A673 (cell line): Measurements from ENCODE around the gene GRAMD1B. TPM values are rescaled to one million over a fixed set of nuclear protein-coding genes. Genes with fewer than 3 reads are reported as not detected.
A peak's percentile ranks its signal among the peaks of the same experiment; 100 is the strongest.

Experiments used
- BruUV-seq: library from RNA; stranded (reverse); fragments of 400-500 nt; replicated peaks from 2 replicates; lab custom pipeline; 2021; lab: Mats Ljungman, UMichigan
- CTCF ChIA-PET: fragments of 300-600 bp; sonication (Branson Sonifier 250); formaldehyde crosslinking; loops from one replicate; lab custom pipeline; 2022; ENCODE audit warnings: antibody characterized with exemption; lab: Charles Lee
- POLR2A ChIA-PET: fragments of 300-600 bp; sonication (Branson Sonifier 250); formaldehyde crosslinking; loops from one replicate; lab custom pipeline; 2022; ENCODE audit warnings: antibody characterized with exemption; ENCODE audit not compliant: low non-redundant PET; lab: Charles Lee
- DNase-seq: peaks from one replicate; pipeline ENCODE4 v3.0.0-alpha.2; 2015; ENCODE audit warnings: low spot score
- H3K27ac ChIP-seq: fragments of 200-600 bp; sonication (generic); 2 replicates; pipeline ENCODE4 v1.5.1; 2016; ENCODE audit warnings: mixed run types, low read depth, mild to moderate bottlenecking, mixed read lengths, antibody characterized with exemption, low read length; ENCODE audit not compliant: poor library complexity, severe bottlenecking
- H3K27me3 ChIP-seq: fragments of 200-600 bp; sonication (generic); replicated peaks from 2 replicates; pipeline ENCODE4 v1.6.1; 2017; ENCODE audit warnings: mixed run types, low read depth, mild to moderate bottlenecking, mixed read lengths, antibody characterized with exemption, low read length; ENCODE audit not compliant: insufficient read depth, poor library complexity
- H3K36me3 ChIP-seq: fragments of 200-600 bp; sonication (generic); 2 replicates; pipeline ENCODE4 v1.6.1; 2016; ENCODE audit warnings: mixed run types, mild to moderate bottlenecking, mixed read lengths, antibody characterized with exemption, low read length; ENCODE audit not compliant: insufficient read depth, poor library complexity, severe bottlenecking
- H3K4me1 ChIP-seq: fragments of 200-600 bp; sonication (generic); 2 replicates; pipeline ENCODE4 v1.6.1; 2017; ENCODE audit warnings: mixed run types, mild to moderate bottlenecking, mixed read lengths, antibody characterized with exemption, low read length; ENCODE audit not compliant: insufficient read depth, poor library complexity, severe bottlenecking
- H3K4me3 ChIP-seq: fragments of 200-600 bp; sonication (generic); 2 replicates; pipeline ENCODE4 v1.5.1; 2016; ENCODE audit warnings: low read depth, mixed run types, mild to moderate bottlenecking, mixed read lengths, low read length; ENCODE audit not compliant: poor library complexity, severe bottlenecking
- H3K9me3 ChIP-seq: fragments of 200-600 bp; sonication (generic); 2 replicates; pipeline ENCODE4 v1.6.1; 2016; ENCODE audit warnings: mixed run types, low read depth, mild to moderate bottlenecking, mixed read lengths, antibody characterized with exemption, low read length; ENCODE audit not compliant: poor library complexity, severe bottlenecking
- EZH2 ChIP-seq: fragments of 200-600 bp; sonication (generic); IDR thresholded peaks from 2 replicates; pipeline ENCODE4 v1.6.1; 2017; ENCODE audit warnings: borderline replicate concordance, low read depth, mild to moderate bottlenecking, mixed read lengths, antibody characterized with exemption, low read length; ENCODE audit not compliant: poor library complexity, severe bottlenecking
- intact Hi-C: fragments of 100-400 bp; cut with micrococcal nuclease; formaldehyde crosslinking; loops from one replicate; pipeline ENCODE4 v1.10.0; 2022; ENCODE audit not compliant: unreplicated experiment
- total RNA-seq: library from RNA; stranded (reverse); gene quantifications from 2 replicates; pipeline ENCODE4 v1.2.3, GENCODE V29; 2021
- TF ChIP-seq, protein P1 (sequence below): fragments of 300-800, 200-600 bp; sonication (generic); conservative IDR thresholded peaks from 2 replicates; pipeline ENCODE4 v1.5.1; 2017; ENCODE audit warnings: low read depth, mild to moderate bottlenecking, antibody characterized with exemption, low read length, moderate library complexity, mixed read lengths

Gene GRAMD1B
- total RNA-seq, 1 experiment from 2014 or later, result 13.0 TPM

DNA sequence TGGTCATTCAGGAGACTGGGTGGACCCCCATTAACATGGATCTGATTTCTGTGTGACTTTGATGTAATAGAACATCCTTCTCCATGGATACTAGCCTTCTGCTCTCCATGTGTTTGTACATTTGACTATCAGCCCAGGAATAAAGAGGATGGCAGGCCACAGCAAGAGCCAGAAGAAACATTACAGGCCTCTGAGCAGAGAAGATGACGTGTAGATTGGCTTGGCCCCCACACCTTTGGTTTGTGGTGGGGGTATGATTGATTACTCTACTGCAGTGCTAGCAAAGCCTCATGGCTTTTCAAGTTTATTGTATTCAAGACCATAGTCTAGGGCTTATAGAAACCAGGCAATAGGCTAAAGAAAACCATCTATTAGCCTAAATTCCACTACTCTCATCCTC lies 77.0 kb downstream of the GRAMD1B start:
- Histone ChIP-seq H3K9me3 (no peaks in the 10 kb centered on the region), H3K36me3 (no peaks in the 10 kb centered on the region), H3K27me3 (no peaks in the 10 kb centered on the region), H3K4me3 (no peak overlapping the region), H3K27ac (no peak overlapping the region), H3K4me1 (peaks cover 12% of the 10 kb centered on the region)
- no peak for DNase-seq
- ChIA-PET POLR2A (no interaction called here), CTCF (no interaction called here)
- no peak for TF ChIP-seq EZH2
- TF ChIP-seq, protein P1, sequence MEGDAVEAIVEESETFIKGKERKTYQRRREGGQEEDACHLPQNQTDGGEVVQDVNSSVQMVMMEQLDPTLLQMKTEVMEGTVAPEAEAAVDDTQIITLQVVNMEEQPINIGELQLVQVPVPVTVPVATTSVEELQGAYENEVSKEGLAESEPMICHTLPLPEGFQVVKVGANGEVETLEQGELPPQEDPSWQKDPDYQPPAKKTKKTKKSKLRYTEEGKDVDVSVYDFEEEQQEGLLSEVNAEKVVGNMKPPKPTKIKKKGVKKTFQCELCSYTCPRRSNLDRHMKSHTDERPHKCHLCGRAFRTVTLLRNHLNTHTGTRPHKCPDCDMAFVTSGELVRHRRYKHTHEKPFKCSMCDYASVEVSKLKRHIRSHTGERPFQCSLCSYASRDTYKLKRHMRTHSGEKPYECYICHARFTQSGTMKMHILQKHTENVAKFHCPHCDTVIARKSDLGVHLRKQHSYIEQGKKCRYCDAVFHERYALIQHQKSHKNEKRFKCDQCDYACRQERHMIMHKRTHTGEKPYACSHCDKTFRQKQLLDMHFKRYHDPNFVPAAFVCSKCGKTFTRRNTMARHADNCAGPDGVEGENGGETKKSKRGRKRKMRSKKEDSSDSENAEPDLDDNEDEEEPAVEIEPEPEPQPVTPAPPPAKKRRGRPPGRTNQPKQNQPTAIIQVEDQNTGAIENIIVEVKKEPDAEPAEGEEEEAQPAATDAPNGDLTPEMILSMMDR, result no peak
- intact Hi-C loops, result no loop called here
- BruUV-seq, result no TSS peak

DNA sequence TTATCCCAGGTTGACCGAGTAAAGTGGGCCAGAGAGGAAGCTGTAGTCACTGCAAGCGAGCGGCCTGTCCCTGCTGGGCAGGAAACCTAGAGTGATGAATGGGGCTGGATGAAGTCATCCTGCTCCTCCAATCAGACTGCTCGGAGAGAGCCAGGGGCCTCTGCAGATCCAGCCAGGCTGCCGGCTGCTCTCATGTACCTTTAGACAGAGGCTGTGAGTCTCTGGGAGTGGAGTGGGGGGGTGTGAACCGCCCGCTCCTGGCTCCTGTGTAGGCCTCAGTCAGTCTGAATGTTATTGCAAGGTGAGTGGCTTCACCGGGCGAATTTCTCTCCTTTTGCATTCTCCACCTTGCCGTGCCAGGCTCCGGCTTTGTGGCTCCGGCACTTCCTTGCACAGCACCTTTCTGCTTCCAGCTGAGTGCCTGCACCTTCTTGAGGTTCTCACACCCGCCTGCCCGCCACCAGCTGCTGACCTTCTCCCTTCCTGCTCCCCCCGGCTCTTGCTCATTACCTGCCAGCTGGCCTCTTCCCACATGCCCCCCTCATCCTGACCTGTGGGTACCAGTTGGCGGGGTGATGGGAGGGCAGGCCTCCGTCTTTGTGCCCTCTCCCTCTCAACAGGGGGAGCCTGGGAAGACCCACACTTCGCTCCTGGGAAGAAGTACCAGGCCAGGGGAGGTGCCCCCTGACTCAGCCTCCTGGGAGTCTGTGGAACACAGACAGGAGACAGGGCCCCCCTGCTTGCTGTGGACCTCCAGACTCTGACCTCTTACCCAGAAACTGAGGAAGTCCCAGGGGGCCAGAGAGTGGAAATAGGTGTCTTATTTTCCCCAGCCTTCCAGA lies 79.9 kb downstream of the GRAMD1B start:
- BruUV-seq, result no TSS peak
- Histone ChIP-seq H3K9me3 (no peaks in the 10 kb centered on the region), H3K27ac (no peak overlapping the region), H3K4me1 (peaks cover 12% of the 10 kb centered on the region), H3K36me3 (no peaks in the 10 kb centered on the region), H3K4me3 (no peak overlapping the region), H3K27me3 (no peaks in the 10 kb centered on the region)
- CTCF ChIA-PET, result no interaction called here
- TF ChIP-seq, protein P1, result no peak
- no peak for TF ChIP-seq EZH2
- POLR2A ChIA-PET, result no interaction called here
- peak; percentile 34 for DNase-seq
- intact Hi-C loops, result loop anchor here (2.0 to 10.0 kb wide), 2 partner anchors 45 to 195 kb away; no protein-coding TSS in a partner anchor

DNA sequence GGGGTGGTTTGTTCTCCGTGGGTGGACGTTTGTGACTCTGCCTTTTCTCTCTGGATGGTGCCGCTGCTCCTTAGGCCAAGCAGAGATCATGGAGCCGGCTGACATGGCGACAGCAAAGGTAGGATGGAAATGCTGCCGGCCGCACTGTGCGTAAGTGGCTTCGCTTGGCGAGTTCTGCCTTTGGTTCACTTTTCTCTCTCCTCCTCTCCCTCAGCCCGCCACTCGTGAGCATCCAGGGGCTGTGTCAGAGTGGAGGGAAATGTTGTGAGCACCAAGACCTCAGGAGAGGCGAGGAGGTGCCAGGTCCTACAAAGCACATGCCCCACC lies 80.5 kb downstream of the GRAMD1B start:
- ChIA-PET CTCF (no interaction called here), POLR2A (no interaction called here)
- Histone ChIP-seq H3K4me3 (no peak overlapping the region), H3K27ac (no peak overlapping the region), H3K4me1 (peaks cover 12% of the 10 kb centered on the region), H3K36me3 (no peaks in the 10 kb centered on the region), H3K27me3 (no peaks in the 10 kb centered on the region), H3K9me3 (no peaks in the 10 kb centered on the region)
- no peak for DNase-seq
- TF ChIP-seq, protein P1, result no peak
- TF ChIP-seq EZH2, result no peak
- intact Hi-C loops, result loop anchor here (2.0 to 10.0 kb wide), 2 partner anchors 44 to 194 kb away; no protein-coding TSS in a partner anchor
- no TSS peak for BruUV-seq
